Brain microvascular endothelial cell (primary cell): ENCODE measurements around the gene POLR2L.

Source experiments
- DNase-seq: peaks from one replicate; pipeline ENCODE4 v3.0.0-alpha.2; 2020
- H3K27ac ChIP-seq: fragments of 250-450 bp; sonication (Bioruptor Pico); 2 replicates; pipeline ENCODE4 v1.5.1; 2020; ENCODE audit warnings: mild to moderate bottlenecking, moderate library complexity
- H3K27me3 ChIP-seq: fragments of 250-450 bp; sonication (Bioruptor Pico); replicated peaks from 2 replicates; pipeline ENCODE4 v1.5.1; 2020; ENCODE audit warnings: mild to moderate bottlenecking
- H3K36me3 ChIP-seq: fragments of 250-450 bp; sonication (Bioruptor Pico); replicated peaks from 2 replicates; pipeline ENCODE4 v1.5.1; 2020; ENCODE audit warnings: mild to moderate bottlenecking
- H3K4me3 ChIP-seq: 2 replicates; pipeline ENCODE4 v1.5.1; 2011; ENCODE audit warnings: low read depth, mild to moderate bottlenecking, control low read depth, low read length, moderate library complexity
- in situ Hi-C: cut with HindIII; loops from 2 replicates; pipeline ENCODE4 v1.10.0; 2017; ENCODE audit warnings: low sequenced_read_pairs, low pct_ligation_motif_present
- TF ChIP-seq, protein P1 (sequence below): IDR thresholded peaks from 2 replicates; pipeline ENCODE4 v1.5.1; 2011; ENCODE audit warnings: low read depth, mild to moderate bottlenecking, moderate library complexity, low read length, control low read depth, inconsistent platforms; ENCODE audit errors: missing control alignments

The POLR2L gene

GRCh38 chr11:842370-843002 lies at the start of gene POLR2L, which contains the start of gene TSPAN4:
TSS of gene POLR2L (minus strand) at chr11:842529. CDS start at chr11:842508, 21 bp downstream.
TSS of gene TSPAN4 (plus strand) at chr11:842852. CDS start at chr11:850305, 7,453 bp downstream.
- peaks cover 36% of the 10 kb centered on the region for H3K36me3 ChIP-seq
- in situ Hi-C loops = no loop called here
- H3K27ac ChIP-seq = peak within 1 kb of the TSS; percentile 97
- peak; percentile 71 for DNase-seq
- TF ChIP-seq, protein P1, sequence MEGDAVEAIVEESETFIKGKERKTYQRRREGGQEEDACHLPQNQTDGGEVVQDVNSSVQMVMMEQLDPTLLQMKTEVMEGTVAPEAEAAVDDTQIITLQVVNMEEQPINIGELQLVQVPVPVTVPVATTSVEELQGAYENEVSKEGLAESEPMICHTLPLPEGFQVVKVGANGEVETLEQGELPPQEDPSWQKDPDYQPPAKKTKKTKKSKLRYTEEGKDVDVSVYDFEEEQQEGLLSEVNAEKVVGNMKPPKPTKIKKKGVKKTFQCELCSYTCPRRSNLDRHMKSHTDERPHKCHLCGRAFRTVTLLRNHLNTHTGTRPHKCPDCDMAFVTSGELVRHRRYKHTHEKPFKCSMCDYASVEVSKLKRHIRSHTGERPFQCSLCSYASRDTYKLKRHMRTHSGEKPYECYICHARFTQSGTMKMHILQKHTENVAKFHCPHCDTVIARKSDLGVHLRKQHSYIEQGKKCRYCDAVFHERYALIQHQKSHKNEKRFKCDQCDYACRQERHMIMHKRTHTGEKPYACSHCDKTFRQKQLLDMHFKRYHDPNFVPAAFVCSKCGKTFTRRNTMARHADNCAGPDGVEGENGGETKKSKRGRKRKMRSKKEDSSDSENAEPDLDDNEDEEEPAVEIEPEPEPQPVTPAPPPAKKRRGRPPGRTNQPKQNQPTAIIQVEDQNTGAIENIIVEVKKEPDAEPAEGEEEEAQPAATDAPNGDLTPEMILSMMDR = no peak
- H3K4me3 ChIP-seq = peak within 1 kb of the TSS; percentile 91
- H3K27me3 ChIP-seq = no peaks in the 10 kb centered on the region

DNA sequence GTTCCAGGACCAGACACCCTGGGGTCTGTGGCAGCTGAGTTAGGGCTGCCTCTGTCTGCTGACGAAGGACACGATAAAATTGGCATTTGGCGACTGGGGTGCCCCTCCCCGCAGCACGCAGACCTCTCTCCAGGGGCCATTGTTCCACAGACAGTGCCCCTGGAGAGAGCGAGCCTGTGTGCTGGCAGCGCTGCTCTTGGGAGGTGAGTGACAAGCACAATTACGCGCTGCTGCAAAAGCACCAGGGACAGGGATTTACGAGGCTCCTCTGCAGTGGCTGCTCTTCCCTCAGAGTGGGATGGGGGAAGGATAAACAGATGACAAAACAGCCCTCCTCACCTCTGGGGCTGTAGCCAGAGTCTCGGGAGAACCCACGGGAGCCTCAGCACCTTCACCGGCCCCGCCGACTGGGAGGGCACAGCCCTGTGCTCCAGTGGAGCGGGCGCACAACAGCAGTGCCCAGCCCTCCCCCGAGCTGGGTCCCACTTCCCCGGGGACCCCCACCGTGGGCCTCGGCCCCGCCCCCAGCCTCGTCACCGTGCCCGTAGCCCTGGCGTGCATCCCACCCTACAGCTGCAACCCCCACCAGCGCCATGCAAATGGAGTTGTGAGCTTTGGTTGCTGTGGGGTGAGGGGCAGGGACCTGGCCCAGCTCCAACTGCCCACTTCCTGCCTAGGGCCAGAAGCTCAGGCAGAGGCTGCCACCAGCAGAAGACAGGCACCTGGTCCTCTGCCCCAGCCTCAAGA lies 48.6 kb upstream of the POLR2L start:
- in situ Hi-C loops = no loop called here
- no peak overlapping the region for H3K4me3 ChIP-seq
- TF ChIP-seq, protein P1 = no peak
- no peak for DNase-seq
- no peak overlapping the region for H3K27ac ChIP-seq
- no peaks in the 10 kb centered on the region for H3K36me3 ChIP-seq
- H3K27me3 ChIP-seq = no peaks in the 10 kb centered on the region

DNA sequence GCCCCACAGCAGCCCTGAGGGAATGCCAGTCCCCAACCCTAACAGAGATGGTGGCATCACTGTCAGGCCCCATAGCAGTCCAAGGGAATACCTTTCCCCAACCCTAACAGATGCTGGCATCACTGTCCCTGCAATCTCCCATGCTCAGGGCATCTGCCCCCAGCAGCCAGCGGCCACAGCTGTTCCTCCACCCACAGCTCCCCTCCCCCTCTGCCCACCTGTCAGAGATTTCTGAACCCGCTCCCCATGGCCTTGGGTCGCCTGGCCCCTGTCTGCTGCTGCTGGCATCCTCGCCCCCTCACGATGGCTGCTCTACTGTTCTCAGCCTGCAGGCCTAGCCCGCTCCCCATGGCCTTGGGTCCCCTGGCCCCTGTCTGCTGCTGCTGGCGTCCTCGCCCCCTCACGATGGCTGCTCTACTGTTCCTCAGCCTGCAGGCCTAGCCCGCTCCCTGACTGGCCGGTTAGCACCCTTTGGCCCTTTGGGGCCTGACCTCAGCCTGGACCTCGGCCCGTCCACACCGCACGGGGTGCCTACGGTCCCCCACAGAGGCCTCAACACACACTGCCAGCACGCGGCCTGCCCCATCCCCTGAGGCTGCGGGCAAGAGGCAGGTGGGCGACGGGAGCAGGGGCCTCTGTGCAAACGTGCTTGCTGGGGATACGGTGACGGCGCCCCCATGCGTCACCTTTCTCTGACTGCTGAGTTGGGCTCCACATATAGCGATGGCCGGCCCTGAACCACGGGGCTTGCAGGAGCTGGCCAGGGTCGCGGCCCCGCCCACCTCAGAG lies 47.6 kb upstream of the POLR2L start:
- H3K36me3 ChIP-seq = no peaks in the 10 kb centered on the region
- DNase-seq = no peak
- no peak overlapping the region for H3K27ac ChIP-seq
- in situ Hi-C loops = no loop called here
- no peak overlapping the region for H3K4me3 ChIP-seq
- TF ChIP-seq, protein P1 = no peak
- H3K27me3 ChIP-seq = no peaks in the 10 kb centered on the region

DNA sequence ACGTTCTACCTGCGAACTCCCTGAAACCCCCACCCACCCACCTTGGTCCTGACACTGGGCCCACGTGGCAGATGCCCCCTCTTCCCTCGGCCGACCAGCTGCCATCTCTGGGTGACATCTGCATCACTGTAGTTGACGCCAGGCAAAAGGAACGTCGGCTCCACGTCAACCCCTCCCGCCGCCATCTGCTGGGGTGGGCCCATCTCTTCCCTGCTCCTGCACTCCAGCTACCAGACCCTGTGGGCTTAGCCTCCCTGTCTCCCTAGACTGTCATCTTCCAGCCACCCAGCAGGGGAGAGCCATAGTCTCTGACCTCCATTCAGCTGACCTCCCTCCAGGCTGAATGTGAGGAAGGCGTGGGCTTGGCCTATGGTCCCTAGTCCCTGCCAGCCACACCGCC lies 46.9 kb upstream of the POLR2L start:
- TF ChIP-seq, protein P1 = no peak
- no peaks in the 10 kb centered on the region for H3K36me3 ChIP-seq
- no peak overlapping the region for H3K4me3 ChIP-seq
- in situ Hi-C loops = no loop called here
- no peaks in the 10 kb centered on the region for H3K27me3 ChIP-seq
- no peak overlapping the region for H3K27ac ChIP-seq
- DNase-seq = no peak

DNA sequence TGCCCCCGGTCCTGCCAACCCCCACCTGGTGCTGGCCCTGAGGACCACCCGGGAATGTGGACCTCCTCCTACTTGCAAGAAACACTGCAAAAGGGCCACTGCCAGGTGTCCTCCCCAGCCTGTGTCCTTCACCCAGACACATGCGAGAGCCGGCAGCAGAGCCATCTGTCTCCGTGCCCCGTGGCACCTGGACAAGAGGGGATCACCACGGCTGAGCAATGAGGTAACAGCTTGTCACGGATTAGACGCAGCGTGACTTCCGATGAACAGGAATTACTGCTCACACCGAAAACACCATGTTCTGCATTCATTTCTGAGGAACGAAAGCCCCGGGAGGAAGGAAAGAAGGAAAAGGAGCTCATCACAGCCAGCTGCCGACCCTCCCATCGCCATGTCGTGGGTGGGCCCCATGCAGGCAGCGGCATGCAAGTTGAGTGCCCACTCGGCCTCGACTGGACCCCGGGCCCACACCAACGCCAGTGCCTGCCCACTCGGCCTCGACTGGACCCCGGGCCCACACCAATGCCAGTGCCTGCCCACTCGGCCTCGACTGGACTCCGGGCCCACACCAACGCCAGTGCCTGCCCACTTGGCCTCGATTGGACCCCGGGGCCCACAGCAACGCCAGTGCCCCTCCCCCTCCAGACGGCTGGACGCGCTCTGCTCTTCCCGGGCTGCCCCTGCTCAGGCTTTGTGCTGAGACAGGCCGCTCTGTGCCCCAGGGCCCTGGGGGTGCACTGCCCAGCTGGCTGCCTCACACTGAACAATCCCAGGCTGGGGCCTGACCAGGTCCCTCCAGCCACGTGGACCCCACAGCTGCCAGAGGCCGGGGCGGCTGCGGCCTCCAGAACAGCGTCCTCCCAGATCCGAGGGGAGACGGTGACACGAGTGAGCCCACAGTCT lies 46.2 kb upstream of the POLR2L start:
- in situ Hi-C loops = no loop called here
- Histone ChIP-seq H3K27me3 (no peaks in the 10 kb centered on the region), H3K4me3 (no peak overlapping the region)

More for the DNA sequence above, 46.2 kb upstream of the POLR2L start:
- H3K36me3 ChIP-seq = no peaks in the 10 kb centered on the region
- DNase-seq = no peak
- TF ChIP-seq, protein P1 = no peak
- no peak overlapping the region for H3K27ac ChIP-seq
